Caco-2 (cell line): ENCODE results near the gene DSP. TPM values are rescaled to one million over a fixed set of nuclear protein-coding genes. Genes with fewer than 3 reads are reported as not detected.

ENCODE experiments used
- BruUV-seq: library from RNA; stranded (reverse); fragments of 400-500 nt; replicated peaks from 2 replicates; lab custom pipeline; 2021; lab: Mats Ljungman, UMichigan
- CTCF ChIA-PET: fragments of 300-600 bp; sonication (Branson Sonifier 250); formaldehyde crosslinking; loops from one replicate; lab custom pipeline; 2022; ENCODE audit warnings: antibody characterized with exemption; lab: Charles Lee
- POLR2A ChIA-PET: fragments of 300-600 bp; sonication (Branson Sonifier 250); formaldehyde crosslinking; loops from one replicate; lab custom pipeline; 2022; ENCODE audit warnings: antibody characterized with exemption; lab: Charles Lee
- DNase-seq, 2 experiments: peaks; one replicate each; pipeline versions ENCODE4 v3.0.0 to v3.0.0-alpha.2; 2020 to 2022
- H3K27me3 ChIP-seq: replicated peaks from 2 replicates; pipeline ENCODE4 v1.6.0; 2011; ENCODE audit warnings: low read length; ENCODE audit not compliant: control insufficient read depth, insufficient read depth
- H3K36me3 ChIP-seq: 2 replicates; pipeline ENCODE4 v1.5.1; 2011; ENCODE audit warnings: low read length; ENCODE audit not compliant: control insufficient read depth, insufficient read depth
- H3K4me1 ChIP-seq: fragments of 250-450 bp; sonication (Bioruptor Pico); 2 replicates; pipeline ENCODE4 v1.5.1; 2020; ENCODE audit warnings: mild to moderate bottlenecking
- H3K4me3 ChIP-seq: 2 replicates; pipeline ENCODE4 v1.5.1; 2011; ENCODE audit warnings: low read depth, mild to moderate bottlenecking, control low read depth, low read length
- H3K9me3 ChIP-seq: fragments of 250-450 bp; sonication (Bioruptor Pico); 2 replicates; pipeline ENCODE4 v1.5.1; 2020; ENCODE audit warnings: mild to moderate bottlenecking, moderate library complexity
- H3K27ac Mint-ChIP-seq: one replicate; pipeline ENCODE4 v1.8.0; 2022; ENCODE audit warnings: mixed read lengths; ENCODE audit not compliant: unreplicated experiment
- H3K27me3 Mint-ChIP-seq: one replicate; pipeline ENCODE4 v1.8.0; 2022; ENCODE audit warnings: mixed read lengths; ENCODE audit not compliant: insufficient read depth, unreplicated experiment
- H3K36me3 Mint-ChIP-seq: one replicate; pipeline ENCODE4 v1.8.0; 2022; ENCODE audit warnings: mild to moderate bottlenecking, mixed read lengths; ENCODE audit not compliant: insufficient read depth, unreplicated experiment
- H3K4me1 Mint-ChIP-seq: one replicate; pipeline ENCODE4 v1.8.0; 2022; ENCODE audit warnings: low read depth, mixed read lengths; ENCODE audit not compliant: unreplicated experiment
- H3K4me3 Mint-ChIP-seq: one replicate; pipeline ENCODE4 v1.8.0; 2022; ENCODE audit warnings: mild to moderate bottlenecking, moderate library complexity, mixed read lengths; ENCODE audit not compliant: unreplicated experiment
- H3K9me3 Mint-ChIP-seq: one replicate; pipeline ENCODE4 v1.8.0; 2022; ENCODE audit warnings: mixed read lengths; ENCODE audit not compliant: unreplicated experiment
- CTCF ChIP-seq, 2 experiments: fragments of 200-600 bp in 1 of 2; IDR thresholded peaks; 1 replicate in 1 of 2; 2 replicates in 1 of 2; pipeline versions ENCODE4 v1.5.1 to v1.8.0; 2011 to 2022; ENCODE audit warnings: antibody characterized with exemption in 1 of 2, control low read depth in 1 of 2, inconsistent platforms in 1 of 2, low read depth in 1 of 2, low read length in 1 of 2, mild to moderate bottlenecking in 1 of 2, moderate library complexity in 1 of 2; ENCODE audit not compliant: insufficient read depth in 1 of 2, severe bottlenecking in 1 of 2, unreplicated experiment in 1 of 2
- intact Hi-C: fragments of 100-400 bp; cut with micrococcal nuclease; formaldehyde crosslinking; loops from one replicate; pipeline ENCODE4 v1.10.0; 2022; ENCODE audit not compliant: unreplicated experiment
- total RNA-seq: library from RNA; stranded (reverse); gene quantifications from 2 replicates; pipeline ENCODE4 v1.2.3, GENCODE V29; 2022

The DSP gene
- total RNA-seq, 1 experiment from 2014 or later = 191 TPM

- H3K9me3 Mint-ChIP-seq = no peaks in the 10 kb centered on the region
- H3K27me3 ChIP-seq = no peaks in the 10 kb centered on the region
- H3K4me1 ChIP-seq = peaks cover 9% of the 10 kb centered on the region; the same call in 1 of the 2 replicates
- no peak overlapping the region for H3K4me3 ChIP-seq
- peaks cover 41% of the 10 kb centered on the region for H3K36me3 Mint-ChIP-seq
- peaks cover 4% of the 10 kb centered on the region for H3K36me3 ChIP-seq
- intact Hi-C loops = no loop called here
- TSS peak; percentile 12 for BruUV-seq
- DNase-seq = no peak
- ChIA-PET CTCF (interaction anchor here (0.7 kb wide), 1 partner anchor 17 kb away, joined by 3 read pairs; no protein-coding TSS in a partner anchor), POLR2A (no interaction called here)
- no peak overlapping the region for H3K4me3 Mint-ChIP-seq
- no peaks in the 10 kb centered on the region for H3K27me3 Mint-ChIP-seq
- no peak for TF ChIP-seq CTCF (IDR thresholded peaks at IDR 0.05; ENCODE audit: insufficient read depth in 1 of 2, low read depth in 1 of 2, low read length in 1 of 2, severe bottlenecking in 1 of 2, unreplicated experiment in 1 of 2)
- no peak overlapping the region for H3K27ac Mint-ChIP-seq
- H3K9me3 ChIP-seq = no peaks in the 10 kb centered on the region
- no peaks in the 10 kb centered on the region for H3K4me1 Mint-ChIP-seq
Measured at GRCh38 chr6:7579851-7580250, 38.4 kb downstream of the DSP start.

- Mint-ChIP-seq H3K4me3 (no peak overlapping the region), H3K27ac (no peak overlapping the region), H3K9me3 (no peaks in the 10 kb centered on the region), H3K27me3 (no peaks in the 10 kb centered on the region), H3K36me3 (peaks cover 41% of the 10 kb centered on the region), H3K4me1 (no peaks in the 10 kb centered on the region)
- no peak for DNase-seq
- intact Hi-C loops = no loop called here
- POLR2A ChIA-PET = no interaction called here
- H3K4me3 ChIP-seq = no peak overlapping the region
- BruUV-seq = no TSS peak
- CTCF ChIA-PET = interaction anchor here (0.7 kb wide), 1 partner anchor 17 kb away, joined by 3 read pairs; no protein-coding TSS in a partner anchor
- TF ChIP-seq CTCF (IDR thresholded peaks at IDR 0.05; ENCODE audit: insufficient read depth in 1 of 2, low read depth in 1 of 2, low read length in 1 of 2, severe bottlenecking in 1 of 2, unreplicated experiment in 1 of 2) = no peak
- H3K27me3 ChIP-seq = no peaks in the 10 kb centered on the region
- peaks cover 9% of the 10 kb centered on the region; the same call in 1 of the 2 replicates for H3K4me1 ChIP-seq
- peaks cover 5% of the 10 kb centered on the region for H3K36me3 ChIP-seq
- H3K9me3 ChIP-seq = no peaks in the 10 kb centered on the region
Measured at GRCh38 chr6:7580537-7580926, 39.1 kb downstream of the DSP start.

GRCh38 chr6:7580927-7581618 lies 39.6 kb downstream of the DSP start:
- H3K27ac Mint-ChIP-seq = no peak overlapping the region
- H3K9me3 Mint-ChIP-seq = no peaks in the 10 kb centered on the region
- Histone ChIP-seq H3K9me3 (no peaks in the 10 kb centered on the region), H3K4me3 (no peak overlapping the region), H3K4me1 (peaks cover 9% of the 10 kb centered on the region; the same call in 1 of the 2 replicates), H3K27me3 (no peaks in the 10 kb centered on the region), H3K36me3 (peaks cover 5% of the 10 kb centered on the region)
- TF ChIP-seq CTCF (IDR thresholded peaks at IDR 0.05; ENCODE audit: insufficient read depth in 1 of 2, low read depth in 1 of 2, low read length in 1 of 2, severe bottlenecking in 1 of 2, unreplicated experiment in 1 of 2) = no peak
- H3K27me3 Mint-ChIP-seq = no peaks in the 10 kb centered on the region
- no peak overlapping the region for H3K4me3 Mint-ChIP-seq
- no TSS peak for BruUV-seq
- H3K4me1 Mint-ChIP-seq = no peaks in the 10 kb centered on the region
- CTCF ChIA-PET = no interaction called here
- POLR2A ChIA-PET = no interaction called here
- peaks cover 37% of the 10 kb centered on the region for H3K36me3 Mint-ChIP-seq
- DNase-seq = peak in 1 of 2 experiments; percentile 23
- intact Hi-C loops = no loop called here
